GM12873 (cell line): ENCODE results near the gene GSTK1.

Source experiments
- TF ChIP-seq, protein P1 (sequence below): IDR thresholded peaks from 2 replicates; pipeline ENCODE4 v1.5.1; 2012; ENCODE audit warnings: low read depth, mild to moderate bottlenecking, moderate library complexity, low read length, control low read depth; ENCODE audit not compliant: insufficient read depth; ENCODE audit errors: missing control alignments

Gene GSTK1

DNA sequence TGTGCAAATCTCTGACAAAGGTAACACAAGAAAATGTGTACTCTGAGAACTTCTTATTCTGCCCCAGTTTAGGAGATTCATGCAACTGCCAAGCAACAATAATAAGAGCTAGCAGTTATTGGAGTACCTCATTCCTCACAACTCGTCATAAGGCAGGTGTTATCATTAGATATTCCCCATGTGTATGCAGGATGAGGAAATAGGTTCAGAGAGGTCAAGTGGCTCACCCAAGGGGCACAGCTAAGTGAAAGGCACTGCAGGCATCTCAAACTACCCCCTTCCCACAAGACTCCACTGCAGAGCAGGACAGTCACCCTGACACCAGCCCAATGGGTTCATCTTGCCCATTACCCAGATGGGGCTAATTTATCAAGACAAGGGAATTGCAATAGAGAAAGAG lies 1.3 kb upstream of the GSTK1 start:
- TF ChIP-seq, protein P1, sequence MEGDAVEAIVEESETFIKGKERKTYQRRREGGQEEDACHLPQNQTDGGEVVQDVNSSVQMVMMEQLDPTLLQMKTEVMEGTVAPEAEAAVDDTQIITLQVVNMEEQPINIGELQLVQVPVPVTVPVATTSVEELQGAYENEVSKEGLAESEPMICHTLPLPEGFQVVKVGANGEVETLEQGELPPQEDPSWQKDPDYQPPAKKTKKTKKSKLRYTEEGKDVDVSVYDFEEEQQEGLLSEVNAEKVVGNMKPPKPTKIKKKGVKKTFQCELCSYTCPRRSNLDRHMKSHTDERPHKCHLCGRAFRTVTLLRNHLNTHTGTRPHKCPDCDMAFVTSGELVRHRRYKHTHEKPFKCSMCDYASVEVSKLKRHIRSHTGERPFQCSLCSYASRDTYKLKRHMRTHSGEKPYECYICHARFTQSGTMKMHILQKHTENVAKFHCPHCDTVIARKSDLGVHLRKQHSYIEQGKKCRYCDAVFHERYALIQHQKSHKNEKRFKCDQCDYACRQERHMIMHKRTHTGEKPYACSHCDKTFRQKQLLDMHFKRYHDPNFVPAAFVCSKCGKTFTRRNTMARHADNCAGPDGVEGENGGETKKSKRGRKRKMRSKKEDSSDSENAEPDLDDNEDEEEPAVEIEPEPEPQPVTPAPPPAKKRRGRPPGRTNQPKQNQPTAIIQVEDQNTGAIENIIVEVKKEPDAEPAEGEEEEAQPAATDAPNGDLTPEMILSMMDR, result no peak

DNA sequence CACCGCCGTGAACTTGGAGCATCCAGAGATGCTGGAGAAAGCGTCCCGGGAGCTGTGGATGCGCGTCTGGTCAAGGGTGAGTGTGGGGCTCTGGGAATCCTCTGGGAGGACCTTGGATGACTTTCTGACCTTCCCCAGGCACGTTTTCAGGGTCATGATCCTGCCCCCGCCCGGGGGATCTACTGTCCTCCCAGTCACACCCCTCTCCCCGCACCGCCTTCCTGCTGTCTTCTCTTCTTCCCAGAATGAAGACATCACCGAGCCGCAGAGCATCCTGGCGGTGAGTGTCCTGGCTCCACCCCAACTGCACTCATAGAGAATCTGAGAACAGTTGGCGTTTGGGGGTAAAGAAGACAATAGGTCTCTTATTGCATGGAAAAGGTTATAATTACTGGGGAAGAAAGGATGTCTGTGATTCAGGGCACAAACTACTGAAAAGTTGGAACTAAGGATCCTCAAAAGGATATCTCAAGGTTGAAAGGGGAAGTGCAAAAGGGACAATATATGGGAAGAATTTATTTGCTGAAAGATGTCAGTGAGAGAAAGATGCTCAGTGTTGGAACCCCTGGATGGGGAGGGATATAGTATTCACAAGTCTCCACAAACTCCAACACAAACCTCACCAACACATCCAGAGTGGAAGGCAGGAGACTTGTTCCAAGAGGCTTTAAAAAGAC lies 1.9 kb downstream of the GSTK1 start:
- TF ChIP-seq, protein P1, result no peak

DNA sequence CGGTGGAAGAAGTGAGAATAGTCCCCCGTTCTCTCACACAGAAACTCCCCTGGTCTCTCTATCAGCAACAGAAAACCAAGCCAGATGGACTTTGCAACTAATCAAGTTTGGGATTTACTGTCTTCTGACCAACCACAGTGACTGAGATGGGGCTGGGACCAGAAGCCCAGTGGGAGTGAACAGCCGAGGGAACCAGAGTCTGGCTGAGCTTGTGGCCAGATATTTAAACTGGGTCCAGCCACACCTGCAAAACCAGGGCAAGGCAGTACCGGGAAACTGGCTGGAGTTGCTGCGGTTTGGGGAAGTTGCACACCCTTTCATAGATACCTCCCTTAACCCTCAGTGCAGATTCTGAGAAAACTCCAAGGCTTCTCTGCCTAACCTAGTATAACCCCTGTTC lies 6.0 kb downstream of the GSTK1 start:
- TF ChIP-seq, protein P1, result no peak

DNA sequence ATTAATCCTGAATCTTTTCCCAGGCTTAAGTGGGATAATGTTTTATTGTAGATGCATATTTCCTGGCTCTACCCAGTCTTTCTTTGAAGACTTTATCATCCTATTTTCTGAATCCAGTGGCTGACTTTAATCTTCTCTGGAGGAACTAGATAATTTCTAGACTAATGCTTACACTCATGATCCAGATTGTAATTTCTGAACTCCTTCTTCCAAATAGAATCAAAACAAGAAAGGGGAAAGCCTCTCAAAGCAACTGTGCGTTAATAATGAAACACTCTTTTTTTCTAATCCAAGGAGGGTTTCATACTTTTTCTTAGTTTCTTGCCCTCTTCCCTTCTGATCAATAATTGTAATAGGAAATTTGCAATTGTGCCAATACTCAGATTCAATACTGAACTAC lies 8.0 kb downstream of the GSTK1 start:
- TF ChIP-seq, protein P1, result no peak

DNA sequence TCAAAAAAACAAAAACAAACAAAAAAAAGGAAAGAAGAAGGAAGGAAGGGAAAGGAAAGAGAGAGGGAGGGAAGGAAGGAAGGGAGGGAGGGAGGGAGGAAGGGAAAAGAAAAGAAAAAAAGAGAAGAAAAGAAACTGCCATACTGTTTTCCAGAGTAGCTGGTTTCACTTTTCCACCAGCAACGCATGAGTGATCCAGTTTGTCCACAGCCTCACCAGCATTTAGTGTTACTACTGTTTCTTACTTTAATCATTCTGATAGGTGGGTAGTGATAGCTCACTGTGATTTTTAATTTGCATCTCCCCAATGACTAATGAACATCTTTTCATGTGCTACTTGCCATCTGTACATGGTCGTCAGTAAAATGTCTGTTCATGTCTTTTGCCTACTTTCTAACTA lies 9.6 kb downstream of the GSTK1 start:
- TF ChIP-seq, protein P1, result no peak

DNA sequence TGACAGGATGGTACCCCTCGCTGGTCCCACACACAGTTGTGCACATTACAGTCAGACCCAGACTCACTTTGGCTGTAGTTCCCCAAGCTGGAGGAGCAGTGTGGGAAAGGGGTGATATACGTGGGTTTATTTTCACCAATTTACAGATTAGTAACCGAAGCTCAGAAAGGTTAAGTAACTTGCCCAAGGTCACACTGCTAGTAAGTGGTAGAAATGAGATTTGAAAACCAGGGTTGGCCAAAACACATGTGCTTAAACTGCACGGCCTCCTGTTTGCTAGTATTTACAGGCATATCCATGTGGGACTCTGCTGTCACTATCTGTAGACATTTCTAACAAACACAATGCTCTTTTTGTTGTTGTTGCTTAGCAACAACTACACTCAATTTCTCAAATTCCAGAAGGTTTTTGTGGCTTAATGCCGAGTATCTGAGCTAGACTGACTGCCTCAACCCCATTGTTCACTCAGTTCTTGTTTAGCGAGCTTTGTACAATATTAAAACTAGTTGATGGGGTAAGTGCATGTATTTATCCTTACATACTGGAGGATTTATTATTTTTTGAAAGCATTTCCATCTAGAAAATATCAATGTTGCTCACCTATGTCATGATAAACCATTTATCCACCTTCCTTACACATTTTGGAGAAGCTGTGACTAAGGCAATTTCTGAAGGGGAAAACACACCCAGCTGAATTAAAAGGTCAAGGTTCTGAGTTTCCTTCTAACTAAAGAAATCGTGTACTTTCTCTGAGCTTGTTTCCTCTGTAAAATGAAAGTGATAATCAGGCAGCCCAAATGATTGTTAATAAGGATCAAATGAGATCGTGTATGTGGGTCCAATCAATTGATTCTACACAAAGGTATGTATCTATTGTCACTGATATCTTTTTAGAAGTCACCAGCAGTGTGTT lies 16.2 kb downstream of the GSTK1 start:
- TF ChIP-seq, protein P1, result no peak

DNA sequence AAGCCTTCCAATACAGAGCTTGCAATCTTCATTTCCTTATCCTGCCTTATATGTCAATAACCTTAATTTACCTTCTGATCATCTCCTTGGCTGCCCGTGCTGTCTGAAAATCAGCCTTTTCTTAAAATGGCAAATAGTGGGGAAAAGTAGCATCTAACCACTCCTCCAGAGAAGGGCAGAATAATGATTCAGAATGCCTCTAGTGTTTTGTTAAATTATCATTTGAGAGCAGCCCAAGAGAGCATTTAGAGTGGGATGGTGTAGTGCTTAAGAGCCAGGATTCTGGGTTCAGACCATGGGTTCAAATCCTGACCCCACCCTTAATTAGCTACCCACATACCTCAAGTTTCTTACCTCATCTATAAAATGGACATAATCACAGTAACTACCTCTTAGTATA lies 16.9 kb downstream of the GSTK1 start:
- TF ChIP-seq, protein P1, result no peak
